ENCODE results near the gene RASA3.

The RASA3 gene

DNA sequence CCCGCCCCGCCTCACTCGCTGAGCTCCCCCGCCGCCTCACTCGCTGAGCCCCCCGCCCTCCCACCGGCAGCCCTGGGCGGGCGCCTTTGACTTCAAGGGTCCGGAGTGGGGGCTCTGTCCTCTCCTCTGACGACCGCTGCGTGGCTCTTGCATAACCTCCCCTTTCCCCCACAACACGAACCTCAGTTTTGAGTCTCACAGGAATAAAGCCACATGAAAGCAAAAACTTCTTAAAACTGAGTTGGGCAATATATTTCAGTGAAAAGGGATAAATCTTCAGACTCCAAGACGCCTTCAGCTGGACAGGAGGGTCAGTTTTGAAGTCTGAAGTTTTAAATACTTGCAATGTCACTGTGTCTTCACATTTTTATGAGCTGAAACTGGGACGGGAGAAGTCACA lies 87.9 kb downstream of the RASA3 start:
- H3K4me3 ChIP-seq (ENCODE audit: low read depth, low read length), result no peak overlapping the region
- DNase-seq, result no peak
- H3K27me3 ChIP-seq (replicated peaks), result no peaks in the 10 kb centered on the region

DNA sequence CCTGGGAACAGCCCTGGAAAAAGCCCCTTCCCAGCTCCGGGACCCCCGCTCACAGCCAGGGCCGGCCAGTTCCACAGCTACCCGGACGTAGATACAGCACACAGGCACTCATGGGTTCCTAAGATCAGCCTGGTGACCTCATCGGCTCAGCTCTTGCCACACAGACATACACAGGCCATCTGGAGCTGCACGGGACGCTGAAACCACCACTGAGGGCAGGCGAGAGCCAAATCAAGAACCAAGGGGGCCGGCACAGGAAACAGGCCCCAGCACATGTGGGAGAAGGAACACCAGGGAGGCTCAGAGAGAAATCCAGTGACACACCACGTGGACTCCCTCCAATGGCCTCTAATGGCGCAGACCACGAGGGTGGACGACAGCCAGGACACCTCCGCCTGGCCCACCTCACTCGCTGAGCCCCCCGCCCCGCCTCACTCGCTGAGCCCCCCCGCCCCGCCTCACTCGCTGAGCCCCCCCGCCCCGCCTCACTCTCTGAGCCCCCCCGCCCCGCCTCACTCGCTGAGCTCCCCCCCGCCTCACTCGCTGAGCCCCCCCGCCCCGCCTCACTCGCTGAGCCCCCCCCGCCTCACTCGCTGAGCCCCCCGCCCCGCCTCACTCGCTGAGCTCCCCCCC lies 88.9 kb downstream of the RASA3 start:
- H3K4me3 ChIP-seq (ENCODE audit: low read depth, low read length), result no peak overlapping the region
- peak overlapping the region; percentile 41 for H3K27ac ChIP-seq
- no peaks in the 10 kb centered on the region for H3K27me3 ChIP-seq (replicated peaks)
- peaks cover 31% of the 10 kb centered on the region for H3K36me3 ChIP-seq (replicated peaks)
- TF ChIP-seq, protein P1, sequence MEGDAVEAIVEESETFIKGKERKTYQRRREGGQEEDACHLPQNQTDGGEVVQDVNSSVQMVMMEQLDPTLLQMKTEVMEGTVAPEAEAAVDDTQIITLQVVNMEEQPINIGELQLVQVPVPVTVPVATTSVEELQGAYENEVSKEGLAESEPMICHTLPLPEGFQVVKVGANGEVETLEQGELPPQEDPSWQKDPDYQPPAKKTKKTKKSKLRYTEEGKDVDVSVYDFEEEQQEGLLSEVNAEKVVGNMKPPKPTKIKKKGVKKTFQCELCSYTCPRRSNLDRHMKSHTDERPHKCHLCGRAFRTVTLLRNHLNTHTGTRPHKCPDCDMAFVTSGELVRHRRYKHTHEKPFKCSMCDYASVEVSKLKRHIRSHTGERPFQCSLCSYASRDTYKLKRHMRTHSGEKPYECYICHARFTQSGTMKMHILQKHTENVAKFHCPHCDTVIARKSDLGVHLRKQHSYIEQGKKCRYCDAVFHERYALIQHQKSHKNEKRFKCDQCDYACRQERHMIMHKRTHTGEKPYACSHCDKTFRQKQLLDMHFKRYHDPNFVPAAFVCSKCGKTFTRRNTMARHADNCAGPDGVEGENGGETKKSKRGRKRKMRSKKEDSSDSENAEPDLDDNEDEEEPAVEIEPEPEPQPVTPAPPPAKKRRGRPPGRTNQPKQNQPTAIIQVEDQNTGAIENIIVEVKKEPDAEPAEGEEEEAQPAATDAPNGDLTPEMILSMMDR (IDR thresholded peaks at IDR 0.05; ENCODE audit: low read depth, low read length, missing control alignments), result peak; percentile 62
- in situ Hi-C loops (cut with HindIII; ENCODE audit: low pct_ligation_motif_present, low sequenced_read_pairs), result no loop called here
- DNase-seq, result peak; percentile 83

More for the DNA sequence above, 87.9 kb downstream of the RASA3 start:
- TF ChIP-seq, protein P1 (IDR thresholded peaks at IDR 0.05; ENCODE audit: low read depth, low read length, missing control alignments), result no peak
- Histone ChIP-seq H3K36me3 (replicated peaks) (peaks cover 31% of the 10 kb centered on the region), H3K27ac (no peak overlapping the region)
- in situ Hi-C loops (cut with HindIII; ENCODE audit: low pct_ligation_motif_present, low sequenced_read_pairs), result no loop called here

DNA sequence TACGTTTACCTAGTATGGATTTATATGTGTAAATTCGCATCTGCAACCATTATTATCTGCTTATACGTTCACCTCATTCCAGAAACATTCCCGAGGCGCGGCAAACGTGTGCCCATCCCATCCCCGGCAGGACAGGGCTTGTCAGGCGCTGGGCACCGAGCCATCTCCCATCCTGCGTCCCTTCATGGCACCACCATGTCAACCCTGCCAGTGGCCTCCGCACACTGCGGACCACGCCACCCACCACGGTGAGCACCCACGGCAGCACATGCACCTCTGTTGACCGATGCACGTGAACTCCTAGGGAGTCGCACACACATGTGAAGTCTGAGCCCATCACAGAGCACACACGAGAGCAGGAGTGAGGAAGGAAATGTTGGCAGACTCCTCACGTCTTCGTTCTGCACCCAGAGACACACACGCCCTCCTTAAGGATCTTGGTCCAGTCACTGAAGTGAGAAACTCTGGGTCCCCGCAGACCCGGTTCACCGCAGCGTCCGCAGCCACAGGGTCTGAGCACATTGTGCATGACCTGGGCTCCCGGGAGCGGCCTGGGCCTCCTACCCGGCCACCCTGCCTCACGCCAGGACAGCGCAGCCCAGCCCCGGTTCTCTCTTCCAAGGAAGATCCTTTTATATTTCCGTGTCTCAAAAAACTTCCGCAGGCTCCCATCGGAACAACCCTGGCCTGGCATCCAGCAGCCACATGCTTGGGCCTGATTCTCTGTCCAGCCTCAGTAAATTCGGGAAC lies 90.2 kb downstream of the RASA3 start:
- in situ Hi-C loops (cut with HindIII; ENCODE audit: low pct_ligation_motif_present, low sequenced_read_pairs), result no loop called here
- DNase-seq, result no peak
- peaks cover 32% of the 10 kb centered on the region for H3K36me3 ChIP-seq (replicated peaks)
- H3K27me3 ChIP-seq (replicated peaks), result no peaks in the 10 kb centered on the region
- H3K4me3 ChIP-seq (ENCODE audit: low read depth, low read length), result no peak overlapping the region
- no peak overlapping the region for H3K27ac ChIP-seq
- TF ChIP-seq, protein P1 (IDR thresholded peaks at IDR 0.05; ENCODE audit: low read depth, low read length, missing control alignments), result no peak

DNA sequence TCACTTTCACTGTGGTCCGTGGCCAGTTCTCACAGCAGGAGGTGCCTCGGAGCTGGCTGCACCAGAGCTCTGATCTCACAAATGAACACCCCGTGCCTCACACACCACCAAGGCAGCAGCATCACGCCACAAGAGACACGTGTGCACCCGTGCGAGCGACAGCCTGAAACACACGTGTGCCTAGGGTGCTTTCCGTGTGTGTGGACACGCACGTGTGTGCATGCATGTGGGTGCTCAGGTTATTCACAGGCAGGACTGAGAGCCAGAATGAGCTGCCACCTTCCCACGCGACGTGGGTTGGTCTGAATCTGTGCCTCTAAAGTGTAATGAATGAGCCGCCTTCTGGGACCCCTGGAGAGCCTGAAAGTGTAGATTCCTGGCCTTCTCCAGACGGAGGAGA lies 90.9 kb downstream of the RASA3 start:
- Histone ChIP-seq H3K27me3 (replicated peaks) (no peaks in the 10 kb centered on the region), H3K27ac (no peak overlapping the region), H3K36me3 (replicated peaks) (peaks cover 37% of the 10 kb centered on the region), H3K4me3 (ENCODE audit: low read depth, low read length) (no peak overlapping the region)
- in situ Hi-C loops (cut with HindIII; ENCODE audit: low pct_ligation_motif_present, low sequenced_read_pairs), result no loop called here
- TF ChIP-seq, protein P1 (IDR thresholded peaks at IDR 0.05; ENCODE audit: low read depth, low read length, missing control alignments), result no peak
- no peak for DNase-seq

DNA sequence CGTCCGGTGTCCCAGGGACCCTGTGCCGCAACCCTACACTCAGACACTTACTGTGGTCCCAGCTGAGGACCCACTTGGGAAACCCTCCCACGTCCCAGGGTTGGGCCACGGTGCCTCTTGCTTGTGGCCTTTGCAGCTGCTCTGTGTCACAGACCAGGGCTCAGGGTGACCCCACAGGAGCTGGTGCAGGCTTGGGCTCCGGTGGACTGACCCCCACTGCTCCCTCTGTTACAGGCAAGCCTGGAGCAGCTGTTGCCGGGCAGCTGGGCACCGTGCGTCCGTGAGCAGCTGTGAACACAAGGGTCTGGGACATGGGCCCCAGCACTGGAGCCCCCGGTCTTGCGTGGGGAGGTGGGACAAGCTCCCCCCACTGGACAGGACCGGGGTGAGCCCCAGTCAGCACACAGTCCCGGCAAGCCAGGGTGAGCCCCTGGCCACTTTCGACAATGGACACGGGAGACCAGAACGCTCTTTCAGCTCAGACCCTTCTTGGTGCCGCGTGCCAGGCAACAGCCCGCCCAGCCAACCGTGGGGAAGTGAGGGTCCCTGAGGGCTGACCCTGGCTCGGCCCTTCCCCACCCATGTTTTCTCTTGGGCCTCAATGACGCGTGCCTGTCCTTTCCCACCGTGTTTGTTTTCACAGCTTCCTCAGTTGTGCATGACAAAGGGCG lies 92.8 kb downstream of the RASA3 start:
- in situ Hi-C loops (cut with HindIII; ENCODE audit: low pct_ligation_motif_present, low sequenced_read_pairs), result loop anchor here (10.0 kb wide), 1 partner anchor 55 kb away; no protein-coding TSS in a partner anchor
- no peak for DNase-seq
- no peak overlapping the region for H3K27ac ChIP-seq
- peaks cover 32% of the 10 kb centered on the region for H3K36me3 ChIP-seq (replicated peaks)
- no peaks in the 10 kb centered on the region for H3K27me3 ChIP-seq (replicated peaks)
- H3K4me3 ChIP-seq (ENCODE audit: low read depth, low read length), result no peak overlapping the region
- TF ChIP-seq, protein P1 (IDR thresholded peaks at IDR 0.05; ENCODE audit: low read depth, low read length, missing control alignments), result no peak
